BJ (cell line): Measurements from ENCODE around the gene TPX2. TPM values are rescaled to one million over a fixed set of nuclear protein-coding genes. Genes with fewer than 3 reads are reported as not detected.

Source experiments
- CTCF ChIA-PET: fragments of 350-600 bp; formaldehyde crosslinking; extraction: SDS; loops from one replicate; lab custom pipeline; 2021; ENCODE audit warnings: antibody characterized with exemption, inconsistent platforms; lab: Yijun Ruan, JAX
- POLR2A ChIA-PET: fragments of 300-600 bp; sonication (Branson Sonifier 250); formaldehyde crosslinking; extraction: SDS; loops from one replicate; lab custom pipeline; 2021; ENCODE audit warnings: antibody characterized with exemption; lab: Charles Lee
- DNase-seq: peaks from one replicate; pipeline ENCODE4 v3.0.0-alpha.2; 2011; ENCODE audit warnings: low read depth
- H3K27me3 ChIP-seq: 2 replicates; pipeline ENCODE4 v1.6.0; 2011; ENCODE audit warnings: low read length; ENCODE audit not compliant: control insufficient read depth, insufficient read depth
- H3K36me3 ChIP-seq: 2 replicates; pipeline ENCODE4 v1.5.1; 2011; ENCODE audit warnings: low read length; ENCODE audit not compliant: control insufficient read depth, insufficient read depth
- H3K4me3 ChIP-seq: 2 replicates; pipeline ENCODE4 v1.5.1; 2011; ENCODE audit warnings: low read depth, mild to moderate bottlenecking, control low read depth, low read length
- CTCF ChIP-seq: IDR thresholded peaks from 2 replicates; pipeline ENCODE4 v1.5.1; 2011; ENCODE audit warnings: low read depth, mild to moderate bottlenecking, control low read depth, inconsistent platforms, low read length, moderate library complexity; ENCODE audit not compliant: insufficient read depth
- polyA plus RNA-seq: library from polyadenylated mRNA; depleted of rRNA; stranded (reverse); fragments of >200 nt; gene quantifications from 2 replicates; pipeline ENCODE4 v1.2.3, GENCODE V29; 2011

Gene TPX2
- polyA plus RNA-seq, 1 experiment = 29.9 TPM

GRCh38 chr20:31760519-31761240 is 21.6 kb downstream of the TPX2 start:
- Histone ChIP-seq H3K36me3 (no peaks in the 10 kb centered on the region), H3K4me3 (no peak overlapping the region), H3K27me3 (no peaks in the 10 kb centered on the region)
- TF ChIP-seq CTCF = no peak
- POLR2A ChIA-PET = interaction anchor here (1.1 kb wide), 1 partner anchor 22 kb away, joined by 17 read pairs; no protein-coding TSS in a partner anchor
- CTCF ChIA-PET = interaction anchor here (0.9 to 3.5 kb wide), 5 partner anchors 9 to 99 kb away, joined by 3 to 17 read pairs (median 5); no protein-coding TSS in a partner anchor
- no peak for DNase-seq

GRCh38 chr20:31764641-31765305 is 25.7 kb downstream of the TPX2 start:
- no peak for DNase-seq
- Histone ChIP-seq H3K27me3 (no peaks in the 10 kb centered on the region), H3K4me3 (no peak overlapping the region), H3K36me3 (no peaks in the 10 kb centered on the region)
- ChIA-PET CTCF (no interaction called here), POLR2A (no interaction called here)
- no peak for TF ChIP-seq CTCF

- Histone ChIP-seq H3K27me3 (no peaks in the 10 kb centered on the region), H3K36me3 (no peaks in the 10 kb centered on the region), H3K4me3 (no peak overlapping the region)
- no peak for TF ChIP-seq CTCF
- ChIA-PET POLR2A (no interaction called here), CTCF (no interaction called here)
- no peak for DNase-seq
Observed at GRCh38 chr20:31767805-31768204, 28.7 kb downstream of the TPX2 start.

GRCh38 chr20:31769681-31770080 is 30.6 kb downstream of the TPX2 start:
- Histone ChIP-seq H3K4me3 (no peak overlapping the region), H3K36me3 (no peaks in the 10 kb centered on the region), H3K27me3 (no peaks in the 10 kb centered on the region)
- TF ChIP-seq CTCF = no peak
- CTCF ChIA-PET = interaction anchor here (1.2 kb wide), 1 partner anchor 46 kb away, joined by 3 read pairs; no protein-coding TSS in a partner anchor
- POLR2A ChIA-PET = no interaction called here
- no peak for DNase-seq

GRCh38 chr20:31770243-31770642 is 31.2 kb downstream of the TPX2 start:
- TF ChIP-seq CTCF = no peak
- H3K4me3 ChIP-seq = no peak overlapping the region
- CTCF ChIA-PET = interaction anchor here (1.2 to 1.3 kb wide), 2 partner anchors 46 to 48 kb away, joined by 3 read pairs; partner anchors contain the start of gene BCL2L1
- POLR2A ChIA-PET = interaction anchor here (0.6 kb wide), 3 partner anchors 15 to 166 kb away, joined by 4 to 6 read pairs (median 4); no protein-coding TSS in a partner anchor
- DNase-seq = no peak
- no peaks in the 10 kb centered on the region for H3K36me3 ChIP-seq
- H3K27me3 ChIP-seq = no peaks in the 10 kb centered on the region
